Adipose tissue (tissue), 3 donors: Measurements from ENCODE around the gene ZNF438. TPM values are rescaled to one million over a fixed set of nuclear protein-coding genes. Genes with fewer than 3 reads are reported as not detected.
"Not testable (repeated sequence)": the region's sequence is repeated elsewhere in the genome, so short reads cannot be mapped to it uniquely, and the experiment has no call there.

Source experiments
- H3K27ac ChIP-seq: one replicate; pipeline ENCODE4 v1.5.1; 2013; ENCODE audit warnings: low read depth, low read length
- WGBS, 3 donors: extraction: QIAGEN DNeasy Blood & Tissue Kit; methylation state at CpG; one replicate each; pipeline ENCODE4 v1.1.7; 2013; 5-methylcytosine and 5-hydroxymethylcytosine counted together
- polyA plus RNA-seq, 3 donors: library from polyadenylated mRNA; stranded (reverse); fragments of 200-250 nt; gene quantifications; one replicate each; pipeline ENCODE4 v1.2.3, GENCODE V29; 2013
- donor health status: healthy with polysubstance abuse.
- donor health status: Bipolar disorder and iron deficiency.
- donor health status: healthy.

Gene ZNF438
- polyA plus RNA-seq, 3 donors, result 2.8 to 14.1 (median 6.4) TPM

- H3K27ac ChIP-seq, result no peak overlapping the region
- WGBS, 3 donors, result 75 to 84% (median 76%) methylated on average over 1 of the region's 1 CpG
Observed at GRCh38 chr10:30917789-30918188, 113.9 kb downstream of the ZNF438 start.

- WGBS, 3 donors, result 75 to 86% (median 83%) methylated on average over 3 of the region's 3 CpGs
- H3K27ac ChIP-seq, result no peak overlapping the region
Observed at GRCh38 chr10:30917067-30917466, 114.6 kb downstream of the ZNF438 start.

GRCh38 chr10:30915146-30915545, 116.5 kb downstream of the ZNF438 start:
- no peak overlapping the region for H3K27ac ChIP-seq
- 12 to 56% (median 22%) methylated on average over 1 of the region's 1 CpG for WGBS, 3 donors

- H3K27ac ChIP-seq, result no peak overlapping the region
Observed at GRCh38 chr10:30911303-30911863, 120.3 kb downstream of the ZNF438 start.

GRCh38 chr10:30903397-30904138, 128.1 kb downstream of the ZNF438 start:
- H3K27ac ChIP-seq, result no peak overlapping the region
- 61 to 81% (median 63%) methylated on average over 2 of the region's 2 CpGs for WGBS, 3 donors

More at GRCh38 chr10:30911303-30911863, 120.3 kb downstream of the ZNF438 start:
- WGBS, 3 donors, result 63 to 80% (median 76%) methylated on average over 3 of the region's 3 CpGs

- no peak overlapping the region for H3K27ac ChIP-seq
- 78 to 95% (median 90%) methylated on average over 24 to 37 of the region's 37 CpGs for WGBS, 3 donors
Observed at GRCh38 chr10:30902621-30903396, 128.9 kb downstream of the ZNF438 start.

- not testable (repeated sequence) for H3K27ac ChIP-seq
- WGBS, 3 donors, result 97 to 100% (median 98%) methylated on average over 21 of the region's 21 CpGs
Observed at GRCh38 chr10:30901487-30901886, 130.2 kb downstream of the ZNF438 start.

- H3K27ac ChIP-seq, result no peak overlapping the region
- WGBS, 3 donors, result 92 to 98% (median 94%) methylated on average over 1 of the region's 1 CpG
Observed at GRCh38 chr10:30898964-30899363, 132.7 kb downstream of the ZNF438 start.

- 87 to 100% (median 94%) methylated on average over 1 of the region's 1 CpG for WGBS, 3 donors
- H3K27ac ChIP-seq, result no peak overlapping the region
Observed at GRCh38 chr10:30897547-30897946, 134.1 kb downstream of the ZNF438 start.

- H3K27ac ChIP-seq, result no peak overlapping the region
Observed at GRCh38 chr10:30897048-30897447, 134.6 kb downstream of the ZNF438 start.

- 80 to 83% (median 82%) methylated on average over 5 of the region's 5 CpGs for WGBS, 3 donors
Observed at GRCh38 chr10:30894221-30894620, 137.4 kb downstream of the ZNF438 start.

GRCh38 chr10:30893208-30893607, 138.5 kb downstream of the ZNF438 start:
- WGBS, 3 donors, result 40 to 87% (median 60%) methylated on average over 1 of the region's 1 CpG

More at GRCh38 chr10:30894221-30894620, 137.4 kb downstream of the ZNF438 start:
- no peak overlapping the region for H3K27ac ChIP-seq

GRCh38 chr10:30887839-30888238, 143.8 kb downstream of the ZNF438 start:
- WGBS, 3 donors, result 92 to 98% (median 93%) methylated on average over 1 of the region's 1 CpG
- H3K27ac ChIP-seq, result no peak overlapping the region

More at GRCh38 chr10:30893208-30893607, 138.5 kb downstream of the ZNF438 start:
- no peak overlapping the region for H3K27ac ChIP-seq

GRCh38 chr10:30885423-30885822, 146.2 kb downstream of the ZNF438 start:
- H3K27ac ChIP-seq, result no peak overlapping the region

- 61 to 67% (median 66%) methylated on average over 4 of the region's 4 CpGs for WGBS, 3 donors
- H3K27ac ChIP-seq, result no peak overlapping the region
Observed at GRCh38 chr10:30883751-30884150, 147.9 kb downstream of the ZNF438 start.

- no peak overlapping the region for H3K27ac ChIP-seq
Observed at GRCh38 chr10:30883116-30883515, 148.5 kb downstream of the ZNF438 start.

GRCh38 chr10:30882281-30882680, 149.4 kb downstream of the ZNF438 start:
- H3K27ac ChIP-seq, result no peak overlapping the region
- 0 to 39% (median 35%) methylated on average over 1 of the region's 1 CpG for WGBS, 3 donors

GRCh38 chr10:30878920-30879319, 152.7 kb downstream of the ZNF438 start:
- H3K27ac ChIP-seq, result no peak overlapping the region
- WGBS, 3 donors, result 94 to 97% (median 97%) methylated on average over 5 of the region's 5 CpGs

- no peak overlapping the region for H3K27ac ChIP-seq
Observed at GRCh38 chr10:30877111-30877510, 154.6 kb downstream of the ZNF438 start.
